Spleen (tissue), 7 donors: ENCODE measurements around the gene RINL.

ENCODE experiments used
- CTCF ChIP-seq, 11 experiments: fragments of 200-600 bp in 7 of 11; fragments of 450-650 bp in 4 of 11; sonication (generic) in 4 of 11; IDR thresholded peaks in 8 of 11; conservative IDR thresholded peaks in 3 of 11; 1 replicate in 7 of 11; 2 replicates in 4 of 11; pipeline versions ENCODE4 v1.4.0 to v1.8.0; 2016 to 2021; ENCODE audit warnings: antibody characterized with exemption in 11 of 11, inconsistent platforms in 4 of 11, mild to moderate bottlenecking in 1 of 11
- POLR2A ChIP-seq, 3 donors: fragments of 450-650 bp; IDR thresholded peaks; one replicate each; pipeline ENCODE4 v1.5.1; 2017; ENCODE audit warnings: antibody characterized with exemption in 3 of 3, mild to moderate bottlenecking in 1 of 3
- donor health status: DM: no; HTN: no; CAD: no; lungs with moderate emphysema.
- donor health status: DM: no; HTN: no; CAD: no.
- donor health status: DM: no; HTN: no; CAD: no.

- TF ChIP-seq CTCF (IDR thresholded peaks at IDR 0.05 in 8 of 11, conservative IDR thresholded peaks at IDR 0.05 in 3 of 11): no peak
- TF ChIP-seq POLR2A (IDR thresholded peaks at IDR 0.05): no peak
These were observed 33.9 kb downstream of the RINL start for GRCh38 chr19:38844093-38844686.
